HEK293 (cell line): ENCODE measurements around the gene PPM1F.
"Not testable (repeated sequence)": the region's sequence is repeated elsewhere in the genome, so short reads cannot be mapped to it uniquely, and the experiment has no call there.

ENCODE experiments used
- CTCF ChIA-PET: fragments of 350-600 bp; formaldehyde crosslinking; extraction: SDS; loops from one replicate; lab custom pipeline; 2021; ENCODE audit warnings: antibody characterized with exemption; lab: Yijun Ruan, JAX
- POLR2A ChIA-PET: fragments of 300-600 bp; formaldehyde crosslinking; extraction: SDS; loops from one replicate; lab custom pipeline; 2020; ENCODE audit warnings: antibody characterized with exemption, inconsistent platforms; lab: Yijun Ruan, JAX
- H3K27ac ChIP-seq: fragments of 200-500 bp; sonication (Bioruptor generic); 2 replicates; pipeline ENCODE4 v1.5.1; 2014; ENCODE audit warnings: low read depth, low read length, control low read depth, inconsistent platforms; ENCODE audit errors: extremely low read depth
- H3K36me3 ChIP-seq, 2 experiments: fragments of 200-500 bp in 1 of 2; sonication (Bioruptor generic) in 1 of 2; 1 replicate in 1 of 2; 2 replicates in 1 of 2; pipeline ENCODE4 v1.5.1; 2014 to 2017; ENCODE audit warnings: inconsistent platforms in 2 of 2, low read length in 2 of 2; ENCODE audit not compliant: control insufficient read depth in 2 of 2, insufficient read depth in 1 of 2
- H3K4me1 ChIP-seq: fragments of 200-500 bp; sonication (Bioruptor generic); 2 replicates; pipeline ENCODE4 v1.5.1; 2014; ENCODE audit warnings: mild to moderate bottlenecking, low read length, inconsistent platforms; ENCODE audit not compliant: control insufficient read depth, insufficient read depth
- H3K4me3 ChIP-seq: 2 replicates; pipeline ENCODE4 v1.5.1; 2011; ENCODE audit warnings: low read depth, mild to moderate bottlenecking, control low read depth, low read length, moderate library complexity
- H3K9me3 ChIP-seq: fragments of 200-500 bp; sonication (Bioruptor generic); 2 replicates; pipeline ENCODE4 v1.5.1; 2014; ENCODE audit warnings: low read depth, low read length, inconsistent platforms; ENCODE audit not compliant: control insufficient read depth, insufficient read depth
- SP7 ChIP-seq: fragments of 450-650 bp; formaldehyde crosslinking; IDR thresholded peaks from 2 replicates; pipeline ENCODE4 v1.5.1; 2016; ENCODE audit warnings: missing biosample characterization, missing genetic modification characterization
- WT1 ChIP-seq: fragments of 450-650 bp; formaldehyde crosslinking; IDR thresholded peaks from 2 replicates; pipeline ENCODE4 v1.5.1; 2016; ENCODE audit warnings: missing biosample characterization, missing genetic modification characterization
- YY2 ChIP-seq: fragments of 450-650 bp; formaldehyde crosslinking; IDR thresholded peaks from 2 replicates; pipeline ENCODE4 v1.5.1; 2016; ENCODE audit warnings: missing biosample characterization, missing genetic modification characterization
- ZBTB8A ChIP-seq: fragments of 450-650 bp; formaldehyde crosslinking; IDR thresholded peaks from 2 replicates; pipeline ENCODE4 v1.5.1; 2016; ENCODE audit warnings: missing biosample characterization, missing genetic modification characterization
- ZFHX2 ChIP-seq: fragments of 450-650 bp; formaldehyde crosslinking; conservative IDR thresholded peaks from 2 replicates; pipeline ENCODE4 v1.5.1; 2016; ENCODE audit warnings: missing biosample characterization, missing genetic modification characterization
- ZNF112 ChIP-seq: fragments of 450-650 bp; formaldehyde crosslinking; IDR thresholded peaks from 2 replicates; pipeline ENCODE4 v1.5.0; 2017; ENCODE audit warnings: missing biosample characterization, missing genetic modification characterization
- ZNF155 ChIP-seq: fragments of 450-650 bp; formaldehyde crosslinking; IDR thresholded peaks from 2 replicates; pipeline ENCODE4 v1.5.1; 2016; ENCODE audit warnings: missing biosample characterization, missing genetic modification characterization
- ZNF184 ChIP-seq: fragments of 450-650 bp; IDR thresholded peaks from 2 replicates; pipeline ENCODE4 v1.5.1; 2018; ENCODE audit warnings: missing biosample characterization, mild to moderate bottlenecking, missing genetic modification characterization
- ZNF521 ChIP-seq: fragments of 450-650 bp; formaldehyde crosslinking; IDR thresholded peaks from 2 replicates; pipeline ENCODE4 v1.5.1; 2017; ENCODE audit warnings: missing biosample characterization, mild to moderate bottlenecking, missing genetic modification characterization
- ZNF830 ChIP-seq: fragments of 450-650 bp; IDR thresholded peaks from 2 replicates; pipeline ENCODE4 v1.5.0; 2018; ENCODE audit warnings: missing biosample characterization, missing genetic modification characterization, low read depth, mild to moderate bottlenecking, moderate library complexity
- ZNF843 ChIP-seq: fragments of 450-650 bp; formaldehyde crosslinking; IDR thresholded peaks from 2 replicates; pipeline ENCODE4 v1.5.1; 2016; ENCODE audit warnings: missing biosample characterization, missing genetic modification characterization
- TF ChIP-seq, protein P1 (sequence below): fragments of 450-650 bp; formaldehyde crosslinking; IDR thresholded peaks from 2 replicates; pipeline ENCODE4 v1.5.1; 2016; ENCODE audit warnings: missing biosample characterization, missing genetic modification characterization
- TF ChIP-seq, protein P2 (sequence below): fragments of 450-650 bp; formaldehyde crosslinking; IDR thresholded peaks from 2 replicates; pipeline ENCODE4 v1.5.1; 2017; ENCODE audit warnings: missing biosample characterization, missing genetic modification characterization
- TF ChIP-seq, protein P3 (sequence below): fragments of 450-650 bp; formaldehyde crosslinking; IDR thresholded peaks from 2 replicates; pipeline ENCODE4 v1.5.1; 2016; ENCODE audit warnings: missing biosample characterization, missing genetic modification characterization

The PPM1F gene

DNA sequence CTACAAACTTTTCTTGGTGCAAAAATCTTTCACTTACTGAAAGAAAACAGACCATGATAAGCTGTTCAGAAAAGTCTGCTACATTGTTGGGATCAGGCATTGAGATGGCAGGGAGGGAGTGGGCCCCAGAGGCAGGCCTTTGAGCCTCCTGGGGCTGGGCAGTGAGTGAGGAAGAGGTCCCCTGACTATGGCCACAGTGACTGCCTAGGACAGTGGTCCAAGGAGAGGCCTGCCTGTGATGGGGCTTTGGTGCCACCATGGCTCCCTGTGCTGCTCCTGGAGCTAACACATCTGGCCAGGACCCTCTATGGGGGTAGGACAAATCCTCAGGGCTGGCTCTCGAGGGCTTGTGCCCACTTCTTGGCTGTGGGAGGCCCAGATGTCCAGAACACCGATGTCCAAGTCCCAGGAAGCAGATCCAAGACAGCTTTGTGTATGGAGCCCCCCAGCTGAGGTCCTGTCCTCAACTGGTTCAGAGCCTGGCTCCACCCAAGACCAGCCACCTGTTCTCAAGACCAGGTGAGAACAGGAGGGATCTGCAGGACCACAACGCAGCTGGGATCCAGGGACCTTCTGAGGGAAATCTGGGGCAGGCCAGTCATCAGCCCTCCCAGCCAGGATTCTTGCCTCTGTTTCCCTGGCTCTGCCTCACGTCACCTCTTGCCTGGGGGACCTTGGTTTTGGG lies 36.9 kb downstream of the PPM1F start:
- TF ChIP-seq, protein P1, sequence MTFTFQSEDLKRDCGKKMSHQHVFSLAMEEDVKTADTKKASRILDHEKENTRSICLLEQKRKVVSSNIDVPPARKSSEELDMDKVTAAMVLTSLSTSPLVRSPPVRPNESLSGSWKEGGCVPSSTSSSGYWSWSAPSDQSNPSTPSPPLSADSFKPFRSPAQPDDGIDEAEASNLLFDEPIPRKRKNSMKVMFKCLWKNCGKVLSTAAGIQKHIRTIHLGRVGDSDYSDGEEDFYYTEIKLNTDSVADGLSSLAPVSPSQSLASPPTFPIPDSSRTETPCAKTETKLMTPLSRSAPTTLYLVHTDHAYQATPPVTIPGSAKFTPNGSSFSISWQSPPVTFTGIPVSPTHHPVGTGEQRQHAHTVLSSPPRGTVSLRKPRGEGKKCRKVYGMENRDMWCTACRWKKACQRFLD (tag by site-specific recombination), result no peak
- TF ChIP-seq ZNF521 (tag by site-specific recombination) (no peak), YY2 (tag by site-specific recombination) (no peak), ZNF155 (no peak), SP7 (tag by site-specific recombination) (no peak), WT1 (tag by site-specific recombination) (no peak), ZNF184 (no peak), ZBTB8A (tag by site-specific recombination) (no peak), ZNF112 (tag by site-specific recombination) (no peak), ZNF830 (tag by site-specific recombination) (no peak), ZNF843 (tag by site-specific recombination) (no peak), ZFHX2 (tag by site-specific recombination) (no peak)
- TF ChIP-seq, protein P2, sequence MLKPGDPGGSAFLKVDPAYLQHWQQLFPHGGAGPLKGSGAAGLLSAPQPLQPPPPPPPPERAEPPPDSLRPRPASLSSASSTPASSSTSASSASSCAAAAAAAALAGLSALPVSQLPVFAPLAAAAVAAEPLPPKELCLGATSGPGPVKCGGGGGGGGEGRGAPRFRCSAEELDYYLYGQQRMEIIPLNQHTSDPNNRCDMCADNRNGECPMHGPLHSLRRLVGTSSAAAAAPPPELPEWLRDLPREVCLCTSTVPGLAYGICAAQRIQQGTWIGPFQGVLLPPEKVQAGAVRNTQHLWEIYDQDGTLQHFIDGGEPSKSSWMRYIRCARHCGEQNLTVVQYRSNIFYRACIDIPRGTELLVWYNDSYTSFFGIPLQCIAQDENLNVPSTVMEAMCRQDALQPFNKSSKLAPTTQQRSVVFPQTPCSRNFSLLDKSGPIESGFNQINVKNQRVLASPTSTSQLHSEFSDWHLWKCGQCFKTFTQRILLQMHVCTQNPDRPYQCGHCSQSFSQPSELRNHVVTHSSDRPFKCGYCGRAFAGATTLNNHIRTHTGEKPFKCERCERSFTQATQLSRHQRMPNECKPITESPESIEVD, result no peak
- H3K36me3 ChIP-seq, result peaks cover 0 to 5% of the 10 kb centered on the region in 2 experiments; a peak in 1 of 3 replicates
- ChIA-PET POLR2A (interaction anchor here (1.1 kb wide), 1 partner anchor 50 kb away, joined by 3 read pairs; no protein-coding TSS in a partner anchor), CTCF (interaction anchor here (0.5 to 1.8 kb wide), 4 partner anchors 9 to 141 kb away, joined by 3 to 8 read pairs (median 3); no protein-coding TSS in a partner anchor)
- no peak overlapping the region for H3K4me3 ChIP-seq
- no peak overlapping the region for H3K27ac ChIP-seq
- H3K4me1 ChIP-seq, result no peaks in the 10 kb centered on the region
- H3K9me3 ChIP-seq, result no peaks in the 10 kb centered on the region

DNA sequence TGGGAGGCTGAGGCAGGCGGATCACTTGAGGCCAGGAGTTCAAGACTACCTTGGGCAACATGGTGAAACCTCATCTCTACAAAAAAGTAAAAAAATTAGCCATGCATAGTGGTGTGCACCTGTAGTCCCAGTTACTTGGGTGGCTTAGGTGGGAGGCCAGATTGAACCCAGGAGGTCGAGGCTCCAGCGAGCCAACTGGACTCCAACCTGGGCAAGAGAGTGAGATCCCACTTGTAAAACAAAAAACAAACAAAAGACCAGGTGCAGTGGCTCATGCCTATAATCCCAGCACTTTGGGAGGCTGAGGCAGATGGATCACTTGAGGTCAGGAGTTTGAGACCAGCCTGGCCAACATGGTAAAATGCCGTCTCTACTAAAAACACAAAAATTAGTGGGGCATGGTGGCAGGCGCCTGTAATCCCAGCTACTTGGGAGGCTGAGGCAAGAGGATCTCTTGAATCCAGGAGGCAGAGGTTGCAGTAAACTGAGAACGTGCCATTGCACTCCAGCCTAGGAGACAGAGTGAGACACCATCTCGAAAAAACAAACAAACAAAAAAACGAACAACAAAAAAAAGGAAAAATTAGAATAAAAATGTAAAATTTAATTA lies 38.5 kb downstream of the PPM1F start:
- H3K27ac ChIP-seq, CTCF ChIA-PET, H3K4me3 ChIP-seq, POLR2A ChIA-PET, H3K4me1 ChIP-seq, H3K36me3 ChIP-seq, H3K9me3 ChIP-seq: not testable (repeated sequence)

- not testable (repeated sequence) for H3K9me3 ChIP-seq, H3K27ac ChIP-seq, H3K36me3 ChIP-seq, H3K4me1 ChIP-seq, H3K4me3 ChIP-seq
- ChIA-PET CTCF (interaction anchor here (1.8 kb wide), 1 partner anchor 29 kb away, joined by 9 read pairs; no protein-coding TSS in a partner anchor), POLR2A (interaction anchor here (0.6 kb wide), 1 partner anchor 1979 kb away, joined by 3 read pairs; no protein-coding TSS in a partner anchor)
Measured at GRCh38 chr22:21910367-21910766, 42.3 kb downstream of the PPM1F start.

DNA sequence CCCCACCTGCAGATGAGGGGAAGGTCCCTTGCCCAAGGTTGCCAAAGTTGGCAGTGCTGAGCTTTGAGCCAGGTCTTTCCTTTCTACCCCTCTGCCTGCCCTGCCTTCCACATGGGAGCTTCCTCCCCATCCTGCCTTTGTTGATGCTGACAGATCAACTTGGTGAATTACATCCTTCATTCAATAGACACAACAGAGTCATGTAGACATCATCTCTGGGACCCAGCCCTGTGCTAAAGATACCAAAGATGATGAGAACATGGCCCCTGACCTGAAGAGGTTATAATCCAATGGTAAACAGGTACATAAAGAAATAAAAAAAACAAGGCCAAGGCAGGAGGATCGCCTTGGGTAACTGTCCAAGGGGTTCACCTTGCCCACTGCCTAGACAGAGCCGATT lies 42.8 kb downstream of the PPM1F start:
- H3K4me1 ChIP-seq, result no peaks in the 10 kb centered on the region
- H3K36me3 ChIP-seq, result no peaks in the 10 kb centered on the region
- ChIA-PET POLR2A (no interaction called here), CTCF (interaction anchor here (0.5 to 1.8 kb wide), 3 partner anchors 26 to 250 kb away, joined by 3 to 9 read pairs (median 4); no protein-coding TSS in a partner anchor)
- TF ChIP-seq ZNF184, result no peak
- TF ChIP-seq, protein P3, sequence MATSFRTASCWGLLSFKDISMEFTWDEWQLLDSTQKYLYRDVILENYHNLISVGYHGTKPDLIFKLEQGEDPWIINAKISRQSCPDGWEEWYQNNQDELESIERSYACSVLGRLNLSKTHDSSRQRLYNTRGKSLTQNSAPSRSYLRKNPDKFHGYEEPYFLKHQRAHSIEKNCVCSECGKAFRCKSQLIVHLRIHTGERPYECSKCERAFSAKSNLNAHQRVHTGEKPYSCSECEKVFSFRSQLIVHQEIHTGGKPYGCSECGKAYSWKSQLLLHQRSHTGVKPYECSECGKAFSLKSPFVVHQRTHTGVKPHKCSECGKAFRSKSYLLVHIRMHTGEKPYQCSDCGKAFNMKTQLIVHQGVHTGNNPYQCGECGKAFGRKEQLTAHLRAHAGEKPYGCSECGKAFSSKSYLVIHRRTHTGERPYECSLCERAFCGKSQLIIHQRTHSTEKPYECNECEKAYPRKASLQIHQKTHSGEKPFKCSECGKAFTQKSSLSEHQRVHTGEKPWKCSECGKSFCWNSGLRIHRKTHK (tag by site-specific recombination), result no peak
- no peak overlapping the region for H3K27ac ChIP-seq
- no peaks in the 10 kb centered on the region for H3K9me3 ChIP-seq
- H3K4me3 ChIP-seq, result no peak overlapping the region
